ENCODE data around the gene NOL3.

NOL3 gene

DNA sequence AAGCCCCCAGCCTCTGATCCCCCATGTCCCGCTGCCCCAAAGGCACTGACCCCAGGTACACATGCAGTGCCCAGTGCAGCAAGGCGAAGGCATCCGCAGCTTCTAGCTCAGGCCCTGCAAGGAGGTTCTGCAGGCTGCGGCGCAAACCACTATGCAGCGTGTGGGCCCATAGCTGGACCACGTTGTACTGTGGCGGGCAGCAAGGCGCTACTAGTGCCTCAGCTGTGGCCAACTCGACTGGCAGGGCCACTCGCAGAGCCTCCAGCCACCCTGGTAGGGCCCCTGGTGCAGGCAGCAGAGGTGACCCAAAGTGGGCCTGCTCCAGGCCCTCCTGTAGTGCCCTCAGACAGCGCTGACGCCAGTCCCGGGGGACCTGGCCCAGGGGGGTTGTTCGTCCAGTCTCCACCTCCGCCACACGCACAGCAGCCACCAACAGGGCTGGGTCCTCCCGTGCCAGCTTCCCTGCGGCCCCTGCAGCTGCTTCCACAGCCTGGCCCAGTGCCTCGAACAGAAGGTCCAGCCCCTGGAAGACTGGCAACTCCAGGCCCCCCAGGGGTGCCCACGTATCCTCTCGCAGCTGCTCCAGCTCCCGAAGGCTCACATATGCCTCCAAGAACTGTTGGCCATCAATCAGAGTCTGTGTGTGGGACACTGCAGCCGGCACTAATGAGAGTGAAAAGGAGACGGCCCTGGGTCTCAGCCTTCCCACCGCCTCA, 17.0 kb downstream of the NOL3 start:
- no peak for DNase-seq
- H3K36me3 ChIP-seq, result no peaks in the 10 kb centered on the region
- H3K27me3 ChIP-seq, result no peaks in the 10 kb centered on the region
- TF ChIP-seq, protein P1, sequence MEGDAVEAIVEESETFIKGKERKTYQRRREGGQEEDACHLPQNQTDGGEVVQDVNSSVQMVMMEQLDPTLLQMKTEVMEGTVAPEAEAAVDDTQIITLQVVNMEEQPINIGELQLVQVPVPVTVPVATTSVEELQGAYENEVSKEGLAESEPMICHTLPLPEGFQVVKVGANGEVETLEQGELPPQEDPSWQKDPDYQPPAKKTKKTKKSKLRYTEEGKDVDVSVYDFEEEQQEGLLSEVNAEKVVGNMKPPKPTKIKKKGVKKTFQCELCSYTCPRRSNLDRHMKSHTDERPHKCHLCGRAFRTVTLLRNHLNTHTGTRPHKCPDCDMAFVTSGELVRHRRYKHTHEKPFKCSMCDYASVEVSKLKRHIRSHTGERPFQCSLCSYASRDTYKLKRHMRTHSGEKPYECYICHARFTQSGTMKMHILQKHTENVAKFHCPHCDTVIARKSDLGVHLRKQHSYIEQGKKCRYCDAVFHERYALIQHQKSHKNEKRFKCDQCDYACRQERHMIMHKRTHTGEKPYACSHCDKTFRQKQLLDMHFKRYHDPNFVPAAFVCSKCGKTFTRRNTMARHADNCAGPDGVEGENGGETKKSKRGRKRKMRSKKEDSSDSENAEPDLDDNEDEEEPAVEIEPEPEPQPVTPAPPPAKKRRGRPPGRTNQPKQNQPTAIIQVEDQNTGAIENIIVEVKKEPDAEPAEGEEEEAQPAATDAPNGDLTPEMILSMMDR (IDR thresholded peaks at IDR 0.05), result no peak
- no peaks in the 10 kb centered on the region for H3K9me3 ChIP-seq
- intact Hi-C loops (cut with DNase I; ENCODE audit: low total_unique reads), result loop anchor here (10.0 kb wide), 2 partner anchors 163 to 213 kb away; partner anchors contain the start of gene CBFB
- H3K4me1 ChIP-seq, result peaks cover 0 to 34% (median 31%) of the 10 kb centered on the region in 4 donors
- H3K27ac ChIP-seq, result no peak overlapping the region
- no peak overlapping the region for H3K4me3 ChIP-seq

DNA sequence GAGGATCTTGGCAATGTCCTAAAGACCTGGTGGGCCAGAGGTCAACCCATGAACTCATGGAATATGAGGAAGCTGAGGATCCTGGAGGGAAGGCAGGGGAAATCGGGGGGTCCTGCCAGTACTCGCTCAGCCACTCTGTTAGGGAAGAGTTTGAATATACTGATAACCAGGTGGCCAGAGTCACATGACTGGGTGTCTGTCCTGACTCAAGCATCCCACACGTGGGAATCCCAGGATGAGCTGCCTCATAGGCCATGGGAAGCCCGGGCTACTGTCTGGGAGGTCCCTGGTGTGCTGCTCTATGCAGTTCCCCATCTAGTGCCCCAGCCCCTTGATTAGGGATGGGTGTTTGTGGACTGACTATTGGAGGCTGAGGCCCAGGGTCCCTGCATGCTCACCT, 18.0 kb downstream of the NOL3 start:
- Histone ChIP-seq H3K27me3 (no peaks in the 10 kb centered on the region), H3K4me3 (no peak overlapping the region), H3K4me1 (peaks cover 10 to 38% (median 35%) of the 10 kb centered on the region in 4 donors), H3K36me3 (peaks cover 0 to 4% (median 0%) of the 10 kb centered on the region in 3 donors), H3K27ac (no peak overlapping the region), H3K9me3 (no peaks in the 10 kb centered on the region)
- DNase-seq, result no peak
- TF ChIP-seq, protein P1 (IDR thresholded peaks at IDR 0.05), result no peak
- intact Hi-C loops (cut with DNase I; ENCODE audit: low total_unique reads), result loop anchor here (10.0 kb wide), 2 partner anchors 164 to 214 kb away; partner anchors contain the start of gene CBFB

DNA sequence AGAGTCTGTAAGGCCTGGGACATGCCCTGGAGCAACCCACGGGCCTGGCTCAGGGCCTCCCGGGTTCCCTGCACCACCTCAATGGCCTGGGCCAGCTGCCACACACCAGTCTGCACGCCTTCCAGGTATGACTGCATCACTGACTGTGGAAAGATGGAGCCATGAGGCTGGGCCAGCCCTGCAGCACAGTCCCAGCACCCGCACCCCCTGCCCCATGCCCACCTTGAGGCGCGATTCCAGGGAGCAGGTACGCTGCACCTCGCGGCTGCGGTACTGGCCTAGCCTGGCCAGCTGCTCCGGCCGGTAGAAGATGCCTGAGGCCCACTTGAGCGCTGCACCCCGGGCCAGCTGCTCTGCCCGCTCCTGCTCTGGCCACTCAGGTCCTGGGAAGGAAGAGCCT, 18.5 kb downstream of the NOL3 start:
- TF ChIP-seq, protein P1 (IDR thresholded peaks at IDR 0.05), result no peak
- intact Hi-C loops (cut with DNase I; ENCODE audit: low total_unique reads), result loop anchor here (10.0 kb wide), 2 partner anchors 164 to 214 kb away; partner anchors contain the start of gene CBFB
- H3K4me1 ChIP-seq, result peaks cover 12 to 41% (median 39%) of the 10 kb centered on the region in 4 donors

DNA sequence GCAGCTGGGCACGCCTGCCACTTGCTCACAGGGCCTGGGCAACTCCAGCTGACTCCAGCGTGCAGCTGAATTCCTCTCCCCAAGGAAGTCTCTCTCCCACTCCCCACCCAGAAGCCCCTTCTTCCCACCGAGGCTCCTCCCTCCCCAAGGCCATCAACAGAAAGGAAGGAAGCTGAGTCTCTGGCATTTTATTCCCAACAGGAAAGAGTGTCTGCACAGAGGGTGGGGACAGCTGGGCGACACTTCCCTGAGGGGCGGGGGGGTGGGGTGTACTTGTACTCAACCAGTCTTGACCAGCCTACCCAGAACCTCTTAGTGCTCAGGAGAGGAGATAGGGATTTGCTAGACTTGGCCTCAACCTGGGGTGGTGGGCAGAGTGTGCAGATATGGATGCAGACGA, 19.7 kb downstream of the NOL3 start, which contains the start of gene EXOC3L1:
EXOC3L1 (minus strand) TSS at position 96 of the 400 bp plus-strand sequence. CDS start 460 bp downstream, outside the sequence.
- Histone ChIP-seq H3K27me3 (no peaks in the 10 kb centered on the region), H3K4me1 (peaks cover 12 to 39% (median 30%) of the 10 kb centered on the region in 4 donors), H3K9me3 (no peaks in the 10 kb centered on the region), H3K36me3 (peaks cover 7 to 21% (median 15%) of the 10 kb centered on the region in 3 donors), H3K27ac (no peak within 1 kb of the TSS), H3K4me3 (no peak within 1 kb of the TSS)
- intact Hi-C loops (cut with DNase I; ENCODE audit: low total_unique reads), result no loop called here
- TF ChIP-seq, protein P1 (IDR thresholded peaks at IDR 0.05), result no peak
- DNase-seq, result no peak

More for the DNA sequence above, 18.5 kb downstream of the NOL3 start:
- Histone ChIP-seq H3K4me3 (no peak overlapping the region), H3K27ac (no peak overlapping the region), H3K9me3 (no peaks in the 10 kb centered on the region), H3K27me3 (no peaks in the 10 kb centered on the region), H3K36me3 (peaks cover 0 to 9% (median 3%) of the 10 kb centered on the region in 3 donors)
- no peak for DNase-seq

DNA sequence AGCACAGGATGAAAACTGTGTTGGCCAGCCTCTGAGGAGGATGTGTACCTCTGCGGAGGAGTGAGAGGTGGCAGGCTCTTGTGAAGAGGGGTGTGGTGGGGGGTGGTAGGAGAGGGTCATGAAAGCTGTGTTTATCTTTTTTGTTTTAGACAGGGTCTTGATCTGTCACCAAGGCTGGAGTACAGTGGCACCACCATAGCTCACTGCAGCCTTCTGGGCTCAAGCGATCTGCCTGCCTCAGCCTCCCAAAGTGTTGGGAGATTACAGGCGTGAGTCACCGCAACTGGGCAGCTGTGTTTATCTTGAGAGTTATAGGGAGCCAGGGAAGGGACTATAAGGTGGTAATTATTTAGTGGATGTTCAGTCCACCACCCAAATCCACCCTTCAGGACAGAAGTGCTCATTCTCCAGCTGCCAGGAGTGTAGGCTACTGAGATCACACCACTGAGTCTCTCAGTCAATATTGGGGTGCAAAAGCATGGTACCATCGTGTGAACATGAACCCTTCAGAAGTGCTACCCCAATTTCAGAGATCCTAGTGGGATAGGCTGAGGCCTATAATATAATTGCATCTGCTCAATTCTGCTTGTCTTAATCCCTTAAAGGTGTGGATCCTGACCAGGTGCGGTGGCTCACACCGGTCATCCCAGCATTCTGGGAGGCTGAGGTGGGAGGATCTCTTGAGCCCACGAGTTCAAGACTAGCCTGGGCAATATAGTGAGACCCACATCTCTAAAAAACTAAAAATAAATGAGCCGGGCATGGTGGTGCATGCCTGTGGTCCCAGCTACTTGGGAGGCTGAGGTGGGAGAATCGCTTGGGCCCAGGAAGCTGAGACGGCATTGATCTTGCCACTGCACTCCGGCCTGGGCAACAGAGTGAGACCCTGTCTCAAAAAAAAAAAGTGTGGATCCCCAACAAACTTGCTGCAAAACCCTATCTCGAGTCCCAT, 20.4 kb downstream of the NOL3 start:
- intact Hi-C loops (cut with DNase I; ENCODE audit: low total_unique reads), result no loop called here
- Histone ChIP-seq H3K4me1 (peaks cover 12 to 32% (median 23%) of the 10 kb centered on the region in 4 donors), H3K36me3 (peaks cover 14 to 28% (median 22%) of the 10 kb centered on the region in 3 donors), H3K9me3 (no peaks in the 10 kb centered on the region), H3K4me3 (no peak overlapping the region), H3K27ac (no peak overlapping the region), H3K27me3 (no peaks in the 10 kb centered on the region)
- TF ChIP-seq, protein P1 (IDR thresholded peaks at IDR 0.05), result no peak
- DNase-seq, result no peak

Data from tibial artery (tissue), 4 donors.